GM23248 (cell line): ENCODE measurements around the gene DHRS7B.

Source experiments
- EZH2 ChIP-seq: fragments of 200-600 bp; sonication (generic); IDR thresholded peaks from 2 replicates; pipeline ENCODE4 v1.6.1; 2018; ENCODE audit warnings: antibody characterized with exemption, mild to moderate bottlenecking; ENCODE audit not compliant: insufficient read depth, poor library complexity, severe bottlenecking
- EZH2phosphoT487 ChIP-seq: fragments of 200-600 bp; sonication (generic); IDR thresholded peaks from 2 replicates; pipeline ENCODE4 v1.6.1; 2018; ENCODE audit warnings: antibody characterized with exemption, moderate library complexity, mild to moderate bottlenecking, low read depth; ENCODE audit not compliant: insufficient read depth

- no peak for TF ChIP-seq EZH2
- no peak for TF ChIP-seq EZH2phosphoT487
Observed at GRCh38 chr17:21098934-21099689, 27.7 kb upstream of the DHRS7B start.
